GM10266 (cell line): Measurements from ENCODE around the gene CT47C1.

Experiments used
- DNase-seq: peaks from one replicate; pipeline ENCODE4 v3.0.0; 2012; ENCODE audit errors: extremely low spot score
- TF ChIP-seq, protein P1 (sequence below): IDR thresholded peaks from 2 replicates; pipeline ENCODE4 v1.5.1; 2012; ENCODE audit warnings: mild to moderate bottlenecking, low read depth; ENCODE audit not compliant: control insufficient read depth, insufficient read depth; ENCODE audit errors: missing control alignments

CT47C1 gene

GRCh38 chrX:119040432-119040831 lies 32.4 kb upstream of the CT47C1 start:
- DNase-seq = no peak
- TF ChIP-seq, protein P1, sequence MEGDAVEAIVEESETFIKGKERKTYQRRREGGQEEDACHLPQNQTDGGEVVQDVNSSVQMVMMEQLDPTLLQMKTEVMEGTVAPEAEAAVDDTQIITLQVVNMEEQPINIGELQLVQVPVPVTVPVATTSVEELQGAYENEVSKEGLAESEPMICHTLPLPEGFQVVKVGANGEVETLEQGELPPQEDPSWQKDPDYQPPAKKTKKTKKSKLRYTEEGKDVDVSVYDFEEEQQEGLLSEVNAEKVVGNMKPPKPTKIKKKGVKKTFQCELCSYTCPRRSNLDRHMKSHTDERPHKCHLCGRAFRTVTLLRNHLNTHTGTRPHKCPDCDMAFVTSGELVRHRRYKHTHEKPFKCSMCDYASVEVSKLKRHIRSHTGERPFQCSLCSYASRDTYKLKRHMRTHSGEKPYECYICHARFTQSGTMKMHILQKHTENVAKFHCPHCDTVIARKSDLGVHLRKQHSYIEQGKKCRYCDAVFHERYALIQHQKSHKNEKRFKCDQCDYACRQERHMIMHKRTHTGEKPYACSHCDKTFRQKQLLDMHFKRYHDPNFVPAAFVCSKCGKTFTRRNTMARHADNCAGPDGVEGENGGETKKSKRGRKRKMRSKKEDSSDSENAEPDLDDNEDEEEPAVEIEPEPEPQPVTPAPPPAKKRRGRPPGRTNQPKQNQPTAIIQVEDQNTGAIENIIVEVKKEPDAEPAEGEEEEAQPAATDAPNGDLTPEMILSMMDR = no peak

- TF ChIP-seq, protein P1 = no peak
- DNase-seq = no peak
Measured at GRCh38 chrX:119041175-119041574, 31.6 kb upstream of the CT47C1 start.

DNA sequence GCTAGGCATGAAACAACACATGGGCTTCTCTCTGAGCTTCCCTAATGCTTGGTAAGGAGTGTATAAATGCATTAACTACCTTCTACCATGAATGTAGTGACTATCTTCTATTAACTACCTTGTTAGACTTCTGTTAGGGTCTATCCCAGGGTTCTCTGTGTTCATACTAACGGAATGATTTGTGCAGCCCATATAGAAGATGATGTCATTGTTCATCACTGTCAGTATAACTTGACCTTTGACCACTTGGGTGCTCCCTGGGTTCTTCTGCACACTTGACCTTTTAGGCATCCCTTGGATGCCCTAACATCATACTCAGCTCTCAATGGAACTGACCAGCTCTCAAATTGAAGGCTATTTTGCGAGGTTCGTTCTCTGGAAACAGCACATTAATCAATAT lies 30.8 kb upstream of the CT47C1 start:
- DNase-seq = no peak
- TF ChIP-seq, protein P1 = no peak

GRCh38 chrX:119042996-119043395 lies 29.8 kb upstream of the CT47C1 start:
- TF ChIP-seq, protein P1 = no peak
- no peak for DNase-seq

DNA sequence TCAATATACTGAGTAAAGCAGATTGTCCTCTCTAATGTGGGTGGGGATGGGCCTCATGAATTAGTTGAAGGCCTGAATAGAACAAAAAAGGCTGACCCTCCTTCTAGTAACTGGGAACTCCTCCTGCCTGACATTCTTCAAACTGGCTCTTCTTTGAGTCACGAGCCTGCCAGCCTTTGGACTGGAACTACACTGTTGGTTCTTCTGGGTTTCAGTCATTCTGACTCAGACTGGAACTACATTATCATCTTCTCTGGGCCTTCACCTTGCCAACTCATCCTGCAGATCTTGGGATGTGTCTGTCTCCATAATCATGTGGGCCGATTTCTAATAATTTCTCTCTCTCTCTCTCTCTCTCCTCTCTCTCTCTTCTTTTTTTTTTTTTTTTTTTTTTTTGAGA lies 26.9 kb upstream of the CT47C1 start:
- TF ChIP-seq, protein P1 = no peak
- DNase-seq = no peak

GRCh38 chrX:119055687-119056086 lies 17.1 kb upstream of the CT47C1 start:
- TF ChIP-seq, protein P1 = no peak
- DNase-seq = no peak

DNA sequence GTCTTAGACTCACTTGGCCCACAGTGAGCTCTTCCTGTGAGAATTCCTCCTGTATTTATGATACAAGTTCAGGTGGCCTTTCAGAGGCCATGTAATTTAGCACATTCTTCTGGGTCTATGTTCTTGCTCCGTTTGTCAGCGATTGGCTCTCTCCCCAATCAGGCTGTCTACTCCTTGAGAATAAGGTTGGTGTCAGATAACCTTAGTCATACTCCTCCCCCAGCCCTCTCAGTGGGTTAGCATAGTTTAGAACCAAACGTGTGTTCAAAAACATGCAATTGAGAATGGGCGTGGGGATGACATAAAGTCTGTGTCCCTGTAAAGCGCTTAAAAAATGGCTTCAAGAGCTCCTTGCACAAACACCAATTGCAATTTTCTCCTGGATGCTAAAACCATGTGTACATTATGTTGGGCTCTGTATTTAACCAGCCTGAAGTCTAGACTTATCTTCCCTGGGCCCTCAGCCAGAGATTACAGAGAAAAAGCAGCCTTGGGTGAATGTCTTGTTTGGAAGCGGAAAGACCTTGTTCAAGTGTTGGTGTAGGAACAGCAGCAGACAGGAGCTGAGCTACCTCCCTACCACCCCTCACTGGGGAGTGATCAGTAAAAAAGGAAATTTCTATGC lies 9.9 kb upstream of the CT47C1 start:
- no peak for DNase-seq
- TF ChIP-seq, protein P1 = no peak
